Osteocyte (in vitro differentiated cells): Measurements from ENCODE around the gene B4GALT2. TPM values are rescaled to one million over a fixed set of nuclear protein-coding genes. Genes with fewer than 3 reads are reported as not detected.
A peak's percentile ranks its signal among the peaks of the same experiment; 100 is the strongest.

ENCODE experiments used
- DNase-seq: peaks from one replicate; pipeline ENCODE4 v3.0.0; 2021; ENCODE audit warnings: mixed read lengths; ENCODE audit not compliant: unreplicated experiment; ENCODE audit errors: extremely low spot score
- H3K27ac Mint-ChIP-seq: one replicate; pipeline ENCODE4 v1.8.0; 2021; ENCODE audit warnings: mild to moderate bottlenecking, mixed read lengths; ENCODE audit not compliant: unreplicated experiment
- H3K27me3 Mint-ChIP-seq: one replicate; pipeline ENCODE4 v1.8.0; 2021; ENCODE audit warnings: mixed read lengths; ENCODE audit not compliant: unreplicated experiment
- H3K36me3 Mint-ChIP-seq: one replicate; pipeline ENCODE4 v1.8.0; 2021; ENCODE audit warnings: mixed read lengths; ENCODE audit not compliant: unreplicated experiment
- H3K4me1 Mint-ChIP-seq: one replicate; pipeline ENCODE4 v1.8.0; 2021; ENCODE audit warnings: mixed read lengths; ENCODE audit not compliant: unreplicated experiment
- H3K4me3 Mint-ChIP-seq: one replicate; pipeline ENCODE4 v1.8.0; 2021; ENCODE audit warnings: mild to moderate bottlenecking, moderate library complexity, mixed read lengths; ENCODE audit not compliant: unreplicated experiment
- H3K9me3 Mint-ChIP-seq: one replicate; pipeline ENCODE4 v1.8.0; 2021; ENCODE audit warnings: mixed read lengths; ENCODE audit not compliant: unreplicated experiment
- CTCF ChIP-seq: fragments of 200-600 bp; sonication (generic); IDR thresholded peaks from 2 replicates; pipeline ENCODE4 v1.5.0; 2021; ENCODE audit warnings: antibody characterized with exemption, mild to moderate bottlenecking, moderate library complexity
- total RNA-seq: library from RNA; stranded (reverse); gene quantifications from 2 replicates; pipeline ENCODE4 v1.2.1, GENCODE V29; 2021

The B4GALT2 gene
- total RNA-seq, 1 donor from 2014 or later, result 65.5 TPM

- Mint-ChIP-seq H3K36me3 (peaks cover 21% of the 10 kb centered on the region), H3K9me3 (peaks cover 8% of the 10 kb centered on the region), H3K4me1 (peaks cover 23% of the 10 kb centered on the region), H3K27me3 (no peaks in the 10 kb centered on the region), H3K27ac (peak overlapping the region; percentile 58), H3K4me3 (peak overlapping the region; percentile 93)
- DNase-seq, result no peak
- no peak for TF ChIP-seq CTCF
Measured at GRCh38 chr1:43970502-43970901, 8.5 kb upstream of the B4GALT2 start.

- Mint-ChIP-seq H3K4me1 (peaks cover 26% of the 10 kb centered on the region), H3K27ac (no peak overlapping the region), H3K27me3 (no peaks in the 10 kb centered on the region), H3K9me3 (peaks cover 8% of the 10 kb centered on the region), H3K36me3 (peaks cover 21% of the 10 kb centered on the region), H3K4me3 (peak overlapping the region; percentile 93)
- no peak for TF ChIP-seq CTCF
- DNase-seq, result no peak
Measured at GRCh38 chr1:43970911-43971310, 8.1 kb upstream of the B4GALT2 start.

DNA sequence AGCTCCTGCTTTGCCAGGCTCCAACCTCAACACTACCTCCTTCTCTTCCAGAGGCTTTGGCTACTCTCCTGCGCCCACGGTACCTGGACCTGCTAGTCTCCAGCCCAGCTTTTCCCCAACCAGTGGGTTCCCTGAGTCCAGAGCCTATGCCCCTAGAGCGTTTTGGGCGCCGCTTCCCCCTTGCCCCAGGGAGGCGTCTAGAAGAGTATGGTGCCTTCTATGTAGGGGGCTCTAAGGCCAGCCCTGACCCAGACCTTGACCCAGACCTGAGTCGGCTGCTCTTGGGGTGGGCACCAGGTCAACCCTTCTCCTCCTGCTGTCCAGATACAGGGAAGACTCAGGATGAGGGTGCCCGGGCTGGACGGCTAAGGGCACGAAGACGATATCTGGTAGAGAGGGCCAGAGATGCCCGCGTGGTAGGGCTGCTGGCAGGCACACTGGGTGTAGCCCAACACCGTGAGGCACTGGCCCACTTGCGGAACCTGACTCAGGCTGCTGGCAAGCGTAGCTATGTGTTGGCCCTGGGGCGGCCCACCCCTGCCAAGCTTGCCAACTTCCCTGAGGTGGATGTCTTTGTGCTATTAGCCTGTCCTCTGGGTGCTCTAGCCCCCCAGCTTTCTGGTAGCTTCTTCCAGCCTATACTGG lies 7.6 kb upstream of the B4GALT2 start:
- Mint-ChIP-seq H3K4me3 (peak overlapping the region; percentile 93), H3K27me3 (no peaks in the 10 kb centered on the region), H3K9me3 (peaks cover 8% of the 10 kb centered on the region), H3K4me1 (peaks cover 31% of the 10 kb centered on the region), H3K36me3 (peaks cover 21% of the 10 kb centered on the region), H3K27ac (no peak overlapping the region)
- no peak for DNase-seq
- TF ChIP-seq CTCF, result no peak

- peaks cover 19% of the 10 kb centered on the region for H3K36me3 Mint-ChIP-seq
- no peaks in the 10 kb centered on the region for H3K9me3 Mint-ChIP-seq
- H3K4me1 Mint-ChIP-seq, result peaks cover 53% of the 10 kb centered on the region
- peak overlapping the region; percentile 92 for H3K27ac Mint-ChIP-seq
- H3K4me3 Mint-ChIP-seq, result peak overlapping the region; percentile 91
- no peak for DNase-seq
- TF ChIP-seq CTCF, result no peak
- no peaks in the 10 kb centered on the region for H3K27me3 Mint-ChIP-seq
Measured at GRCh38 chr1:43973981-43974442, 5.0 kb upstream of the B4GALT2 start.

- H3K36me3 Mint-ChIP-seq, result peaks cover 19% of the 10 kb centered on the region
- DNase-seq, result peak; percentile 96
- peak within 1 kb of the TSS; percentile 91 for H3K4me3 Mint-ChIP-seq
- H3K4me1 Mint-ChIP-seq, result peaks cover 49% of the 10 kb centered on the region
- no peaks in the 10 kb centered on the region for H3K27me3 Mint-ChIP-seq
- no peak for TF ChIP-seq CTCF
- no peaks in the 10 kb centered on the region for H3K9me3 Mint-ChIP-seq
- peak within 1 kb of the TSS; percentile 92 for H3K27ac Mint-ChIP-seq
Measured at GRCh38 chr1:43974443-43975248, 4.4 kb upstream of the B4GALT2 start, which contains the start of gene ATP6V0B. TSS of gene ATP6V0B (plus strand) at chr1:43974960. CDS start at chr1:43975041, 81 bp downstream.
